GM12892 (cell line): Measurements from ENCODE around the gene RHEBL1.

ENCODE experiments used
- POLR2A ChIP-seq: IDR thresholded peaks from 2 replicates; pipeline ENCODE4 v1.6.1; 2011; ENCODE audit warnings: low read depth, low read length, control low read depth
- POLR2AphosphoS5 ChIP-seq: IDR thresholded peaks from 2 replicates; pipeline ENCODE4 v1.6.1; 2011; ENCODE audit warnings: low read depth, low read length, control low read depth

DNA sequence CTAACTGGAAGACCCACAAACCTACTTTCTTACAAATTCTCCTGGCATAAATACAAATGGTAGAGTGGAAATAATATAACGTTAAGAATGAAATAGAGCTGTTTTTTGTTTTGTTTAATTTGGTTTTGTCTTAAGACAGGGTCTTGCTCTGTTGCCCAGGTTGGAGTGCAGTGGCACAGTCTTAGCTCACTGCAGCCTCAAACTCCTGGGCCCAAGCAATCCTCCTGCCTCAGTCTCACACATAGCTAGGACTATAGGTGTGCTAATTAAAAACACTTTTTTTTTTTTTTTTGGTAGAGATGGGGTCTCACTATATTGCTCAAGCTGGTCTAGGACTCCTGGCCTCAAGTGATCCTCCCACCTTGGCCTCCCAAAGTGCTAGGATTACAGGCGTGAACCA is 28.9 kb upstream of the RHEBL1 start:
- TF ChIP-seq POLR2A (no peak), POLR2AphosphoS5 (no peak)
